Testis (tissue), 3 donors: ENCODE data around the gene PCNT. TPM values are rescaled to one million over a fixed set of nuclear protein-coding genes. Genes with fewer than 3 reads are reported as not detected.
"Not testable (repeated sequence)": the region's sequence is repeated elsewhere in the genome, so short reads cannot be mapped to it uniquely, and the experiment has no call there.

Source experiments
- DNase-seq: peaks from one replicate; pipeline ENCODE4 v3.0.0-alpha.2; 2019
- H3K27ac ChIP-seq, 2 donors: fragments of 200-600 bp; sonication (generic); one replicate each; pipeline ENCODE4 v1.5.1; 2019
- H3K27me3 ChIP-seq: fragments of 200-600 bp; sonication (generic); one replicate; pipeline ENCODE4 v1.5.1; 2019
- H3K36me3 ChIP-seq: fragments of 200-600 bp; sonication (generic); one replicate; pipeline ENCODE4 v1.5.1; 2017; ENCODE audit warnings: low read depth; ENCODE audit errors: missing control alignments
- H3K4me1 ChIP-seq: fragments of 200-600 bp; sonication (generic); one replicate; pipeline ENCODE4 v1.5.1; 2019
- H3K4me3 ChIP-seq, 2 donors: fragments of 200-600 bp; sonication (generic); one replicate each; pipeline ENCODE4 v1.5.1; 2017 to 2019
- H3K9me3 ChIP-seq: fragments of 200-600 bp; sonication (generic); one replicate; pipeline ENCODE4 v1.5.1; 2017
- CTCF ChIP-seq, 3 experiments: fragments of 450-650 bp in 2 of 3; fragments of 200-600 bp in 1 of 3; sonication (generic) in 1 of 3; IDR thresholded peaks; one replicate each; pipeline ENCODE4 v1.5.1; 2016 to 2019; ENCODE audit warnings: antibody characterized with exemption in 3 of 3, mild to moderate bottlenecking in 2 of 3, moderate library complexity in 1 of 3
- POLR2A ChIP-seq: fragments of 450-650 bp; IDR thresholded peaks from one replicate; pipeline ENCODE4 v1.6.1; 2017; ENCODE audit warnings: antibody characterized with exemption, mild to moderate bottlenecking, moderate library complexity
- WGBS, 2 donors: methylation state at CpG; one replicate each; pipeline ENCODE4 v1.1.5; 2018; 5-methylcytosine and 5-hydroxymethylcytosine counted together
- intact Hi-C: fragments of 100-400 bp; cut with DNase I; formaldehyde crosslinking; loops from one replicate; pipeline ENCODE4 v1.15.1; 2023; ENCODE audit warnings: low total_unique reads
- polyA plus RNA-seq: library from polyadenylated mRNA; stranded (reverse); fragments of 350-450 nt; fragmentation: Illumina TruSeq; extraction: RNeasy Lipid Tissue Mini Kit (QIAGEN cat#74804); gene quantifications from one replicate; pipeline ENCODE4 v1.2.3, GENCODE V29; 2014; ENCODE audit warnings: low read depth, low replicate concordance; ENCODE audit not compliant: insufficient read depth
- total RNA-seq, 2 donors: library from RNA; depleted of rRNA; stranded (reverse); fragments of >200 nt; gene quantifications; one replicate each; pipeline ENCODE4 v1.2.3, GENCODE V29; 2016

Gene PCNT
- total and polyA plus RNA-seq, 3 donors from 2014 or later, result 44.7 to 169 (median 116) TPM

- no peak overlapping the region for H3K27ac ChIP-seq
- intact Hi-C loops, result no loop called here
- DNase-seq, result peak; percentile 28
- no peak for TF ChIP-seq CTCF (IDR thresholded peaks at IDR 0.05)
- TF ChIP-seq POLR2A, result no peak
- H3K4me1 ChIP-seq, result no peaks in the 10 kb centered on the region
- 65 to 67% methylated on average over 8 of the region's 8 CpGs for WGBS, 2 donors
- no peaks in the 10 kb centered on the region for H3K36me3 ChIP-seq
- H3K4me3 ChIP-seq, result no peak overlapping the region
- no peaks in the 10 kb centered on the region for H3K9me3 ChIP-seq
- H3K27me3 ChIP-seq, result no peaks in the 10 kb centered on the region
Observed at GRCh38 chr21:46443910-46444309, 120.0 kb downstream of the PCNT start.

- intact Hi-C loops, result no loop called here
- 93 to 98% methylated on average over 5 of the region's 5 CpGs for WGBS, 2 donors
- Histone ChIP-seq H3K36me3 (no peaks in the 10 kb centered on the region), H3K4me3 (no peak overlapping the region), H3K27ac (no peak overlapping the region), H3K4me1 (peaks cover 6% of the 10 kb centered on the region), H3K27me3 (no peaks in the 10 kb centered on the region), H3K9me3 (no peaks in the 10 kb centered on the region)
- TF ChIP-seq CTCF (IDR thresholded peaks at IDR 0.05) (no peak), POLR2A (no peak)
- DNase-seq, result no peak
Observed at GRCh38 chr21:46448108-46448507, 124.2 kb downstream of the PCNT start.

GRCh38 chr21:46448855-46449254, 124.9 kb downstream of the PCNT start:
- H3K27me3 ChIP-seq, intact Hi-C loops, H3K36me3 ChIP-seq, H3K4me1 ChIP-seq, H3K9me3 ChIP-seq, H3K4me3 ChIP-seq, H3K27ac ChIP-seq, DNase-seq: not testable (repeated sequence)
- WGBS, 2 donors, result 94% methylated on average over 6 of the region's 6 CpGs

- no peak for TF ChIP-seq POLR2A
- no peak for TF ChIP-seq CTCF (IDR thresholded peaks at IDR 0.05)
- WGBS, 2 donors, result 94 to 98% methylated on average over 5 of the region's 5 CpGs
Observed at GRCh38 chr21:46452710-46453109, 128.8 kb downstream of the PCNT start.

GRCh38 chr21:46454142-46454541, 130.2 kb downstream of the PCNT start:
- intact Hi-C loops, result no loop called here
- Histone ChIP-seq H3K36me3 (no peaks in the 10 kb centered on the region), H3K4me3 (no peak overlapping the region), H3K4me1 (peaks cover 40% of the 10 kb centered on the region), H3K27ac (no peak overlapping the region), H3K27me3 (no peaks in the 10 kb centered on the region), H3K9me3 (no peaks in the 10 kb centered on the region)
- 42 to 49% methylated on average over 3 of the region's 3 CpGs for WGBS, 2 donors
- no peak for DNase-seq
- TF ChIP-seq POLR2A, result no peak
- TF ChIP-seq CTCF (IDR thresholded peaks at IDR 0.05), result no peak

More at GRCh38 chr21:46452710-46453109, 128.8 kb downstream of the PCNT start:
- H3K27me3 ChIP-seq, result no peaks in the 10 kb centered on the region
- intact Hi-C loops, result no loop called here
- H3K4me1 ChIP-seq, result peaks cover 40% of the 10 kb centered on the region
- no peaks in the 10 kb centered on the region for H3K36me3 ChIP-seq
- no peak overlapping the region for H3K4me3 ChIP-seq
- DNase-seq, result no peak
- no peak overlapping the region for H3K27ac ChIP-seq
- no peaks in the 10 kb centered on the region for H3K9me3 ChIP-seq
